Ammon's horn (tissue), 1 donor: ENCODE measurements around the gene EEA1.
"Not testable (repeated sequence)": the region's sequence is repeated elsewhere in the genome, so short reads cannot be mapped to it uniquely, and the experiment has no call there.

Experiments used
- DNase-seq: peaks from one replicate; pipeline ENCODE4 v3.0.0-alpha.2; 2016; ENCODE audit warnings: low spot score

Gene EEA1

GRCh38 chr12:92928962-92929915 is at the start of gene EEA1:
TSS of gene EEA1 (minus strand) at chr12:92929295. CDS start at chr12:92929066, 229 bp downstream.
- peak; percentile 99 for DNase-seq

- no peak for DNase-seq
Measured at GRCh38 chr12:92978607-92979006, 49.5 kb upstream of the EEA1 start.

GRCh38 chr12:92977326-92977725 is 48.2 kb upstream of the EEA1 start:
- DNase-seq = no peak

GRCh38 chr12:92974759-92975158 is 45.7 kb upstream of the EEA1 start:
- DNase-seq = no peak

GRCh38 chr12:92973614-92974013 is 44.5 kb upstream of the EEA1 start:
- no peak for DNase-seq

- no peak for DNase-seq
Measured at GRCh38 chr12:92971859-92972524, 42.9 kb upstream of the EEA1 start.

- no peak for DNase-seq
Measured at GRCh38 chr12:92968176-92968813, 39.2 kb upstream of the EEA1 start.

- not testable (repeated sequence) for DNase-seq
Measured at GRCh38 chr12:92964378-92964777, 35.3 kb upstream of the EEA1 start.

GRCh38 chr12:92961949-92962348 is 32.9 kb upstream of the EEA1 start:
- no peak for DNase-seq

- no peak for DNase-seq
Measured at GRCh38 chr12:92955997-92956663, 27.0 kb upstream of the EEA1 start.

- no peak for DNase-seq
Measured at GRCh38 chr12:92953747-92954146, 24.7 kb upstream of the EEA1 start.

- DNase-seq = no peak
Measured at GRCh38 chr12:92952394-92952793, 23.3 kb upstream of the EEA1 start.

- no peak for DNase-seq
Measured at GRCh38 chr12:92951006-92951405, 21.9 kb upstream of the EEA1 start.

GRCh38 chr12:92950011-92950410 is 20.9 kb upstream of the EEA1 start:
- no peak for DNase-seq

GRCh38 chr12:92949466-92949865 is 20.4 kb upstream of the EEA1 start:
- DNase-seq = no peak

GRCh38 chr12:92947589-92948215 is 18.6 kb upstream of the EEA1 start:
- no peak for DNase-seq

- DNase-seq = no peak
Measured at GRCh38 chr12:92945659-92946220, 16.6 kb upstream of the EEA1 start.

- DNase-seq = no peak
Measured at GRCh38 chr12:92943482-92944250, 14.6 kb upstream of the EEA1 start.

- DNase-seq = no peak
Measured at GRCh38 chr12:92942905-92943304, 13.8 kb upstream of the EEA1 start.

- DNase-seq = no peak
Measured at GRCh38 chr12:92939116-92939515, 10.0 kb upstream of the EEA1 start.

GRCh38 chr12:92938638-92939037 is 9.5 kb upstream of the EEA1 start:
- no peak for DNase-seq
